ENCODE results near the gene WFDC1. TPM values are rescaled to one million over a fixed set of nuclear protein-coding genes. Genes with fewer than 3 reads are reported as not detected.
"Not testable (repeated sequence)": the region's sequence is repeated elsewhere in the genome, so short reads cannot be mapped to it uniquely, and the experiment has no call there.

WFDC1 gene
- total RNA-seq, 1 donor from 2014 or later = 0.14 TPM

DNA sequence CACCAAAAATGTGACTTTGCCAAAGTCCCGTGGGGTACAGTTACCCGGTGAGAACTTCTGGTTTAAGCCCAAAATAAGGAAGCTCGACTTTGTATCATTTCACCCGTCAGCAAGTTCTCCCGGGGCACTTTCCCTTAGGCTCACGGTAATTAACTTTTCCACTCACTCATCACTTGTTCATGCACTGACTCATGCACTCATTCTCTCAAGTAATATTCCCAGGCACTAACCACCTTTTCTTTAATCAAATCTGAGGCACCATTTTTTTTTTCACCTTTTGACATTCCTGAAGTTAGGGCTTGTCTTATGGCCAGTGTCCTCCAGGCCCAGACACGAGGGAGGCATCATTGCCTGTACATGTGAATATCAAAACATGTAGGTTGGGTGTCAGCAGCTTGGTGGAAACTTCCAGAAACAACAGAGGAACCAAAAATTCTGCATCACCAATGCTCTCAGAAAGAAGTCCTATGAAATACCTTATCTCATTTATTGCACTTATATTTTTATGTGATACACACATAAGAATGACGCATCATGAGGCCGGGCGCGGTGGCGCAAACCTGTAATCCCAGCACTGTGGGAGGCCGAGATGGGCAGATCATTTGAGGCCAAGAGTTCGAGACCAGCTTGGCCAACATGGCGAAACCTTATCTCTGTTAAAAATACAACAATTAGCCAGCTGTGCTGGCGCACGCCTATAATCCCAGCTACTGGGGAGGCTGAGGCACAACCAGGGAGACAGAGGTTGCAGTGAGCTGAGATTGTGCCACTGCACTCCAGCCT is 37.5 kb downstream of the WFDC1 start:
- Mint-ChIP-seq H3K9me3 (peaks cover 3% of the 10 kb centered on the region), H3K4me1 (peaks cover 15% of the 10 kb centered on the region), H3K27ac (ENCODE audit: unreplicated experiment) (no peak overlapping the region), H3K4me3 (no peak overlapping the region), H3K27me3 (ENCODE audit: low read depth) (peaks cover 3% of the 10 kb centered on the region), H3K36me3 (ENCODE audit: low read depth) (peaks cover 8% of the 10 kb centered on the region)
- DNase-seq (ENCODE audit: low read depth, low spot score) = no peak
- TF ChIP-seq, protein P1, sequence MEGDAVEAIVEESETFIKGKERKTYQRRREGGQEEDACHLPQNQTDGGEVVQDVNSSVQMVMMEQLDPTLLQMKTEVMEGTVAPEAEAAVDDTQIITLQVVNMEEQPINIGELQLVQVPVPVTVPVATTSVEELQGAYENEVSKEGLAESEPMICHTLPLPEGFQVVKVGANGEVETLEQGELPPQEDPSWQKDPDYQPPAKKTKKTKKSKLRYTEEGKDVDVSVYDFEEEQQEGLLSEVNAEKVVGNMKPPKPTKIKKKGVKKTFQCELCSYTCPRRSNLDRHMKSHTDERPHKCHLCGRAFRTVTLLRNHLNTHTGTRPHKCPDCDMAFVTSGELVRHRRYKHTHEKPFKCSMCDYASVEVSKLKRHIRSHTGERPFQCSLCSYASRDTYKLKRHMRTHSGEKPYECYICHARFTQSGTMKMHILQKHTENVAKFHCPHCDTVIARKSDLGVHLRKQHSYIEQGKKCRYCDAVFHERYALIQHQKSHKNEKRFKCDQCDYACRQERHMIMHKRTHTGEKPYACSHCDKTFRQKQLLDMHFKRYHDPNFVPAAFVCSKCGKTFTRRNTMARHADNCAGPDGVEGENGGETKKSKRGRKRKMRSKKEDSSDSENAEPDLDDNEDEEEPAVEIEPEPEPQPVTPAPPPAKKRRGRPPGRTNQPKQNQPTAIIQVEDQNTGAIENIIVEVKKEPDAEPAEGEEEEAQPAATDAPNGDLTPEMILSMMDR (conservative IDR thresholded peaks at IDR 0.05) = no peak

DNA sequence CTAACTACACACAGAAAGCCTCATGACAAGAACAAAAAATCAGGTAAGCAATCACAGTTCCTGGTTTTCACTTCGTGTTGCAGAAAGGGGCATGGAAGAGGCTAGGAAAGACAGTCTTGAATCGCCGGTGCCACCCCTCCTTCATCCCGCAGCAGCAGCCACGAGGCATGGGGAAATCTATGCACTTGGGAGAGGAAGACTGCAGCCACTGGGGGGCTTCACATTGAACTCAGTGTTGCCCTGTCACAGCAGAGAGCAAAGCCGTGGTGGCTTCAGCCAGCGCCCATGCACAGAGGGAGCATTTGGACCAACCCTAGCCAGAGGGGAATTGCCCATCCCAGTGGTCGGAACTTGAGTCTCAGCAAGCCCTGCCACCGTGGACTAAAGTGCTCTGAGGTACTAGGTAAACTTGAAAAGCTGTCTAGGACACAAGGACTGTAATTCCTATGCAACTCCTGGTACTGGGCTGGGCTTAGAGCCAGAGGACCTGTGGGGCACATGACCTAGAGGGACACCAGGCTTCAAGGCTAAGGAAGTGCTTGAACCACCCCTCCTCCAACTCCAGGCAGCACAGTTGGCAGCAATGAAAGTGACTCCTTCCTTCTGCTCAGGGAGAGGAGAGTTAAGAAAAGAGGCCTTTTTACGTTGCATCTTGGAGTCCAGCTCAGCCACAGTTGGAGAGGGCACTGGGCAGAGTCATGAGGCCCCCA is 38.5 kb downstream of the WFDC1 start:
- DNase-seq (ENCODE audit: low read depth, low spot score) = no peak
- peaks cover 6% of the 10 kb centered on the region for H3K9me3 Mint-ChIP-seq
- H3K4me3 Mint-ChIP-seq = no peak overlapping the region
- TF ChIP-seq, protein P1 (conservative IDR thresholded peaks at IDR 0.05) = no peak
- H3K4me1 Mint-ChIP-seq = peaks cover 15% of the 10 kb centered on the region
- H3K36me3 Mint-ChIP-seq (ENCODE audit: low read depth) = peaks cover 9% of the 10 kb centered on the region
- H3K27ac Mint-ChIP-seq (ENCODE audit: unreplicated experiment) = no peak overlapping the region
- peaks cover 3% of the 10 kb centered on the region for H3K27me3 Mint-ChIP-seq (ENCODE audit: low read depth)

DNA sequence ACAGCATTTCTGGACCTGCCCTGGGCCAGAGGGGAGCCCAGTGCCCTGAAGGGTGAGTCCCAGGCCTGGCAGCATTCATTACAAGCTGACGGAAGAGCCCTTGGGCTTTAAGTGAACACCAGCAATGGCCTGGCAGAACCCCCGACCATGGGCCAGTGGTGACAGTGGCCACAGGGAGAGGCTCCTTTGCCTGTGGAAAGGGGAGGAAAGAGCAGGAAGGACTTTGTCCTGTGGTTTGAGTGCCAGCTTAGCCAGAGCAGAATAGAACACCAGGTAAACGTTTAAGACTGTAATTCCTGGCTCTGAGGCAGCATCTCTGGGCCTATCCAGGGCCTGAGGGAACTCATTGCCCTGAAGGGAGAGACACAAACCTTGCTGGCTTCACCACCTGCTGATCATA is 39.4 kb downstream of the WFDC1 start:
- TF ChIP-seq, protein P1 (conservative IDR thresholded peaks at IDR 0.05) = no peak

DNA sequence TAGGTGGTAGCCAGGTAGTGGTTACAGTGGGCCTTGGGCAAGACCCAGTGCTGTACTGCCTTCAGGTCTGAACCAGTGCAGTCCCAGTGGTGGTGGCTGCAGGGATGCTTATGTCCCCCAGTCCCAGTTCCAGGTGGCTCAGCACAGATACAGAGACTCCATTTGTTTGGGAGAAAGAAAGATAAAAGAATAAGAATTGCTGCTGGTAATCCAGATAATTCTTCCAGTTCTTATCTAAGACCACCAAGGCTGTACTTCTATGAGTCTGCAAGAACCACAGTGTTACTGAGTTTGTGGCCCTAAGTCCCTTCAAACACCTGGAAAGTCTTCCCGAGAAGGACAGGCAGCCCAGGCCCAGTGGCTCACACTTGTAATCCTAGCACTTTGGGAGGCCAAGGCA is 39.8 kb downstream of the WFDC1 start:
- peaks cover 6% of the 10 kb centered on the region for H3K9me3 Mint-ChIP-seq
- TF ChIP-seq, protein P1 (conservative IDR thresholded peaks at IDR 0.05) = no peak
- H3K4me1 Mint-ChIP-seq = peaks cover 10% of the 10 kb centered on the region
- H3K36me3 Mint-ChIP-seq (ENCODE audit: low read depth) = peaks cover 9% of the 10 kb centered on the region
- H3K4me3 Mint-ChIP-seq = no peak overlapping the region
- DNase-seq (ENCODE audit: low read depth, low spot score) = no peak
- peaks cover 3% of the 10 kb centered on the region for H3K27me3 Mint-ChIP-seq (ENCODE audit: low read depth)
- no peak overlapping the region for H3K27ac Mint-ChIP-seq (ENCODE audit: unreplicated experiment)

More for the DNA sequence above, 39.4 kb downstream of the WFDC1 start:
- Mint-ChIP-seq H3K9me3 (peaks cover 6% of the 10 kb centered on the region), H3K4me1 (peaks cover 15% of the 10 kb centered on the region), H3K4me3 (no peak overlapping the region), H3K36me3 (ENCODE audit: low read depth) (peaks cover 9% of the 10 kb centered on the region), H3K27ac (ENCODE audit: unreplicated experiment) (no peak overlapping the region), H3K27me3 (ENCODE audit: low read depth) (peaks cover 3% of the 10 kb centered on the region)
- no peak for DNase-seq (ENCODE audit: low read depth, low spot score)

DNA sequence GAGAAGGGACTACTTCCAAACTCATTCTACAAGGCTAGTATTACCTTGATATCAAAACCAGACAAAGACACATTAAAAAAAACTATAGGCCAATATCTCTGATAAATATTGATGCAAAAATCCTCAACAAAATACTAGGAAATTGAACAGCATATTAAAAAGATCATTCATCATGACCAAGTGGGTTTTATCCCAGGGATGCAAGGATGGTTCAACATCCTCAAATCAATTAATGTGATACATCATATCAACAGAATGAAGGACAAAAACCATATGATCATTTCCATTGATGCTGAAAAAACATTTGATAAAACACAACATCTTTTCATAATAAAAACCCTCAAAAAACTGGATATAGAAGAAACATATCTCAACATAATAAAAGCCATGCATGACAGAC is 42.6 kb downstream of the WFDC1 start:
- H3K9me3 Mint-ChIP-seq; H3K27me3 Mint-ChIP-seq (ENCODE audit: low read depth); DNase-seq (ENCODE audit: low read depth, low spot score); H3K36me3 Mint-ChIP-seq (ENCODE audit: low read depth); H3K4me1 Mint-ChIP-seq; H3K27ac Mint-ChIP-seq (ENCODE audit: unreplicated experiment); H3K4me3 Mint-ChIP-seq: not testable (repeated sequence)

DNA sequence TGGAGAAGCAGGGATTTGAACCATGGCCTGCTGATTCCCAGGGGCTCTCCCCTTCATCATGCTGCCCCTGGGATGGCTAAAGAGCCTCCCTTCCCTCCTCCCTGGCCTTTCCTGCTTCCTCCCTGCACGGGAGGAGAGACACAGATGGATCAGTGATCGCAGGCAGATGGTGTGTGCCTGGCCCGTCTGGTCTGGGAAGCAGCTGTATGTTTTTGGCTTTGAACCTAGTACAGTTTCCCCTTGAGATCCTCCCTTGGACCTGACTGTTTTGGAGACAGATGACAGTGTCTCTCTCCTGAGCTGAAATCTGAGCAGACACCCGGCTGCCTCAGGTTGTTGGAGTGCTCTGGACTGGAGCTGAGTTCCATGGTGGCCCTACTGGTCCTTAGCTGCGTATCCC is 44.6 kb downstream of the WFDC1 start:
- Mint-ChIP-seq H3K36me3 (ENCODE audit: low read depth) (peaks cover 9% of the 10 kb centered on the region), H3K9me3 (peaks cover 6% of the 10 kb centered on the region), H3K27me3 (ENCODE audit: low read depth) (no peaks in the 10 kb centered on the region), H3K27ac (ENCODE audit: unreplicated experiment) (peak overlapping the region; percentile 50), H3K4me1 (no peaks in the 10 kb centered on the region), H3K4me3 (no peak overlapping the region)
- TF ChIP-seq, protein P1 (conservative IDR thresholded peaks at IDR 0.05) = no peak
- DNase-seq (ENCODE audit: low read depth, low spot score) = no peak

Data from neural crest cell (in vitro differentiated cells).